A673 (cell line): ENCODE measurements around the gene DBET. TPM values are rescaled to one million over a fixed set of nuclear protein-coding genes. Genes with fewer than 3 reads are reported as not detected.
"Not testable (repeated sequence)": the region's sequence is repeated elsewhere in the genome, so short reads cannot be mapped to it uniquely, and the experiment has no call there.

Experiments used
- BruUV-seq: library from RNA; stranded (reverse); fragments of 400-500 nt; replicated peaks from 2 replicates; lab custom pipeline; 2021; lab: Mats Ljungman, UMichigan
- CTCF ChIA-PET: fragments of 300-600 bp; sonication (Branson Sonifier 250); formaldehyde crosslinking; loops from one replicate; lab custom pipeline; 2022; ENCODE audit warnings: antibody characterized with exemption; lab: Charles Lee
- POLR2A ChIA-PET: fragments of 300-600 bp; sonication (Branson Sonifier 250); formaldehyde crosslinking; loops from one replicate; lab custom pipeline; 2022; ENCODE audit warnings: antibody characterized with exemption; ENCODE audit not compliant: low non-redundant PET; lab: Charles Lee
- DNase-seq: peaks from one replicate; pipeline ENCODE4 v3.0.0-alpha.2; 2015; ENCODE audit warnings: low spot score
- H3K27ac ChIP-seq: fragments of 200-600 bp; sonication (generic); 2 replicates; pipeline ENCODE4 v1.5.1; 2016; ENCODE audit warnings: mixed run types, low read depth, mild to moderate bottlenecking, mixed read lengths, antibody characterized with exemption, low read length; ENCODE audit not compliant: poor library complexity, severe bottlenecking
- H3K27me3 ChIP-seq: fragments of 200-600 bp; sonication (generic); replicated peaks from 2 replicates; pipeline ENCODE4 v1.6.1; 2017; ENCODE audit warnings: mixed run types, low read depth, mild to moderate bottlenecking, mixed read lengths, antibody characterized with exemption, low read length; ENCODE audit not compliant: insufficient read depth, poor library complexity
- H3K36me3 ChIP-seq: fragments of 200-600 bp; sonication (generic); 2 replicates; pipeline ENCODE4 v1.6.1; 2016; ENCODE audit warnings: mixed run types, mild to moderate bottlenecking, mixed read lengths, antibody characterized with exemption, low read length; ENCODE audit not compliant: insufficient read depth, poor library complexity, severe bottlenecking
- H3K4me1 ChIP-seq: fragments of 200-600 bp; sonication (generic); 2 replicates; pipeline ENCODE4 v1.6.1; 2017; ENCODE audit warnings: mixed run types, mild to moderate bottlenecking, mixed read lengths, antibody characterized with exemption, low read length; ENCODE audit not compliant: insufficient read depth, poor library complexity, severe bottlenecking
- H3K4me3 ChIP-seq: fragments of 200-600 bp; sonication (generic); 2 replicates; pipeline ENCODE4 v1.5.1; 2016; ENCODE audit warnings: low read depth, mixed run types, mild to moderate bottlenecking, mixed read lengths, low read length; ENCODE audit not compliant: poor library complexity, severe bottlenecking
- H3K9me3 ChIP-seq: fragments of 200-600 bp; sonication (generic); 2 replicates; pipeline ENCODE4 v1.6.1; 2016; ENCODE audit warnings: mixed run types, low read depth, mild to moderate bottlenecking, mixed read lengths, antibody characterized with exemption, low read length; ENCODE audit not compliant: poor library complexity, severe bottlenecking
- intact Hi-C: fragments of 100-400 bp; cut with micrococcal nuclease; formaldehyde crosslinking; loops from one replicate; pipeline ENCODE4 v1.10.0; 2022; ENCODE audit not compliant: unreplicated experiment
- total RNA-seq: library from RNA; stranded (reverse); gene quantifications from 2 replicates; pipeline ENCODE4 v1.2.3, GENCODE V29; 2021

Gene DBET
- total RNA-seq, 1 experiment from 2014 or later = not detected

DNA sequence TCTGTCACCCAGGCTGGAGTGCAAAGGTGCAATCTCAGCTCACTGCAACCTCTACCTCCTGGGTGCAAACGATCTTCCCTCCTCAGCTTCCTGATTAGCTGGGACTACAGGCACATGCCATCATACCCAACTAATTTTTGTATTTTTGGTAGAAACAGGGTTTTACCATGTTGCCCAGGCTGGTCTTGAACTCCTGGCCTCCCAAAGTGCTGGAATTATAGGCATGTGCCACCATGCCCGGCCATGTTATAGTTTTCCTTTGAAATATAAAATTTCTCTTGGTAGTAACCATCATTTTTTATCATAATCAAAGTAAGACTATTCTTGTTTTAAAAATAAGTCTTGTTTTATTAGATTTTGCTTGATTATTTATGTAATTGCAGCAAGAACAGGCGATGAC is 50.7 kb downstream of the DBET start:
- peaks cover 14% of the 10 kb centered on the region for H3K9me3 ChIP-seq
- BruUV-seq, H3K4me3 ChIP-seq, H3K27me3 ChIP-seq, intact Hi-C loops, POLR2A ChIA-PET, H3K4me1 ChIP-seq, DNase-seq, H3K27ac ChIP-seq, CTCF ChIA-PET, H3K36me3 ChIP-seq: not testable (repeated sequence)

Other genes starting within 250 kb of the DBET start
- gene FRG1, start 123.6 kb upstream of the DBET start, total RNA-seq = 62.8 and 69.8 TPM in 2 replicates
- 67.1 and 79.1 TPM in 2 replicates for gene FRG2, start 37.2 kb upstream of the DBET start, total RNA-seq
- gene DUX4, start 109.3 kb downstream of the DBET start, total RNA-seq = not detected in 2 replicates